OCI-LY1 (cell line): ENCODE measurements around the gene ITGB8.

Experiments
- CTCF ChIP-seq: fragments of 200-600 bp; sonication (generic), shearing (Covaris generic); IDR thresholded peaks from 2 replicates; pipeline ENCODE4 v1.5.1; 2017; ENCODE audit warnings: mild to moderate bottlenecking, antibody characterized with exemption, low read length, moderate library complexity, mixed read lengths
- EZH2 ChIP-seq: fragments of 200-600 bp; sonication (generic), shearing (Covaris generic); IDR thresholded peaks from 2 replicates; pipeline ENCODE4 v1.8.0; 2017; ENCODE audit warnings: borderline replicate concordance, mixed run types, mild to moderate bottlenecking, antibody characterized with exemption, low read length, moderate library complexity, mixed read lengths

GRCh38 chr7:20432071-20432470 is 101.4 kb downstream of the ITGB8 start:
- TF ChIP-seq CTCF (no peak), EZH2 (no peak)
